HT-29 (cell line): ENCODE results near the gene EHD4. TPM values are rescaled to one million over a fixed set of nuclear protein-coding genes. Genes with fewer than 3 reads are reported as not detected.
A peak's percentile ranks its signal among the peaks of the same experiment; 100 is the strongest.

Source experiments
- DNase-seq: peaks from one replicate; pipeline ENCODE4 v3.0.0-alpha.2; 2015; ENCODE audit warnings: low spot score
- total RNA-seq: library from RNA; depleted of rRNA; stranded (reverse); fragments of >200 nt; shearing (Covaris generic); gene quantifications from 2 replicates; pipeline ENCODE4 v1.2.3, GENCODE V29; 2014

EHD4 gene
- total RNA-seq, 1 experiment from 2014 or later: 60.6 TPM

GRCh38 chr15:41994772-41995475 lies 22.6 kb upstream of the EHD4 start:
- no peak for DNase-seq

- no peak for DNase-seq
Observed at GRCh38 chr15:41994171-41994650, 21.9 kb upstream of the EHD4 start.

- DNase-seq: no peak
Observed at GRCh38 chr15:41993472-41994170, 21.3 kb upstream of the EHD4 start.

GRCh38 chr15:41992803-41993190 lies 20.4 kb upstream of the EHD4 start:
- DNase-seq: no peak

- DNase-seq: no peak
Observed at GRCh38 chr15:41992151-41992802, 19.9 kb upstream of the EHD4 start.

- DNase-seq: no peak
Observed at GRCh38 chr15:41990691-41991090, 18.3 kb upstream of the EHD4 start.

GRCh38 chr15:41990243-41990605 lies 17.9 kb upstream of the EHD4 start:
- no peak for DNase-seq

- DNase-seq: peak; percentile 94
Observed at GRCh38 chr15:41989573-41990242, 17.4 kb upstream of the EHD4 start.

- DNase-seq: no peak
Observed at GRCh38 chr15:41988896-41989572, 16.7 kb upstream of the EHD4 start.

- DNase-seq: no peak
Observed at GRCh38 chr15:41987925-41988275, 15.5 kb upstream of the EHD4 start.

- no peak for DNase-seq
Observed at GRCh38 chr15:41987246-41987924, 15.0 kb upstream of the EHD4 start.

- no peak for DNase-seq
Observed at GRCh38 chr15:41985236-41986160, 13.1 kb upstream of the EHD4 start.

- no peak for DNase-seq
Observed at GRCh38 chr15:41984622-41985021, 12.3 kb upstream of the EHD4 start.

GRCh38 chr15:41983621-41984571 lies 11.5 kb upstream of the EHD4 start:
- no peak for DNase-seq

GRCh38 chr15:41983221-41983620 lies 10.9 kb upstream of the EHD4 start:
- no peak for DNase-seq

- no peak for DNase-seq
Observed at GRCh38 chr15:41982133-41982930, 10.0 kb upstream of the EHD4 start.

GRCh38 chr15:41981371-41982132 lies 9.2 kb upstream of the EHD4 start:
- DNase-seq: no peak
